Transverse colon (tissue), 4 donors: ENCODE data around the gene RHOF.
"Not testable (repeated sequence)": the region's sequence is repeated elsewhere in the genome, so short reads cannot be mapped to it uniquely, and the experiment has no call there.

Experiments
- EP300 ChIP-seq: sonication (generic); formaldehyde crosslinking; IDR thresholded peaks from one replicate; pipeline ENCODE4 v1.6.1; 2017; ENCODE audit warnings: antibody characterized with exemption, low read depth
- POLR2A ChIP-seq: fragments of 450-650 bp; IDR thresholded peaks from one replicate; pipeline ENCODE4 v1.6.1; 2016; ENCODE audit warnings: antibody characterized with exemption, mild to moderate bottlenecking, moderate library complexity
- POLR2AphosphoS5 ChIP-seq, 3 donors: sonication (generic); formaldehyde crosslinking; IDR thresholded peaks; one replicate each; pipeline ENCODE4 v1.6.1; 2016; ENCODE audit warnings: antibody characterized with exemption in 3 of 3
- TF ChIP-seq, protein P1 (sequence below), 5 experiments: fragments of 200-600 bp in 3 of 5; fragments of 450-650 bp in 2 of 5; sonication (generic) in 3 of 5; IDR thresholded peaks; 1 replicate in 2 of 5; 2 replicates in 3 of 5; pipeline ENCODE4 v1.5.1; 2016 to 2017; ENCODE audit warnings: antibody characterized with exemption in 5 of 5, inconsistent platforms in 3 of 5, mild to moderate bottlenecking in 2 of 5, moderate library complexity in 1 of 5

DNA sequence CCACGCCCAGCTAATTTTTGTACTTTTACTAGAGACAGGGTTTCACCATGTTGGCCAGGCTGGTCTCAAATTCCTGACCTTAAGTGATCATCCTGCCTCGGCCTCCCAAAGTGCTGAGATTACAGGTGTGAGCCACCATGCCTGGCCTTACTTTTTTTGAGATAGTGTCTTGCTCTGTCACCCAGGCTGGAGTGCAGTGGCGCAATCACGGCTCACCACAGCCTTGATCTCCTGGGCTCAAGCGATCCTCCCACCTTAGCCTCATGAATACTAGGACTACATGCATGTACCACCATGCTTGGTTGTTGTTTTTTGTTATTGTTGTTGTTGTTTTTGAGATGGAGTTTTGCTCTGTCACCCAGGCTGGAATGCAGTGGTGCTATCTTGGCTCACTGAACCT is 47.9 kb downstream of the RHOF start:
- TF ChIP-seq, protein P1, sequence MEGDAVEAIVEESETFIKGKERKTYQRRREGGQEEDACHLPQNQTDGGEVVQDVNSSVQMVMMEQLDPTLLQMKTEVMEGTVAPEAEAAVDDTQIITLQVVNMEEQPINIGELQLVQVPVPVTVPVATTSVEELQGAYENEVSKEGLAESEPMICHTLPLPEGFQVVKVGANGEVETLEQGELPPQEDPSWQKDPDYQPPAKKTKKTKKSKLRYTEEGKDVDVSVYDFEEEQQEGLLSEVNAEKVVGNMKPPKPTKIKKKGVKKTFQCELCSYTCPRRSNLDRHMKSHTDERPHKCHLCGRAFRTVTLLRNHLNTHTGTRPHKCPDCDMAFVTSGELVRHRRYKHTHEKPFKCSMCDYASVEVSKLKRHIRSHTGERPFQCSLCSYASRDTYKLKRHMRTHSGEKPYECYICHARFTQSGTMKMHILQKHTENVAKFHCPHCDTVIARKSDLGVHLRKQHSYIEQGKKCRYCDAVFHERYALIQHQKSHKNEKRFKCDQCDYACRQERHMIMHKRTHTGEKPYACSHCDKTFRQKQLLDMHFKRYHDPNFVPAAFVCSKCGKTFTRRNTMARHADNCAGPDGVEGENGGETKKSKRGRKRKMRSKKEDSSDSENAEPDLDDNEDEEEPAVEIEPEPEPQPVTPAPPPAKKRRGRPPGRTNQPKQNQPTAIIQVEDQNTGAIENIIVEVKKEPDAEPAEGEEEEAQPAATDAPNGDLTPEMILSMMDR (IDR thresholded peaks at IDR 0.05), result not testable (repeated sequence)
- TF ChIP-seq POLR2A; EP300; POLR2AphosphoS5 (IDR thresholded peaks at IDR 0.05): not testable (repeated sequence)
